Measurements from ENCODE around the gene RGL2.

Gene RGL2

GRCh38 chr6:33315793-33316602 is 17.3 kb upstream of the RGL2 start:
- no peak for TF ChIP-seq CTCF (IDR thresholded peaks at IDR 0.05; ENCODE audit: low read depth, low read length)
- DNase-seq (ENCODE audit: extremely low read depth, low read depth): no peak

- no peak for TF ChIP-seq CTCF (IDR thresholded peaks at IDR 0.05; ENCODE audit: low read depth, low read length)
- no peak for DNase-seq (ENCODE audit: extremely low read depth, low read depth)
Measured at GRCh38 chr6:33314943-33315792, 16.4 kb upstream of the RGL2 start.

GRCh38 chr6:33314515-33314942 is 15.8 kb upstream of the RGL2 start:
- TF ChIP-seq CTCF (IDR thresholded peaks at IDR 0.05; ENCODE audit: low read depth, low read length): no peak
- DNase-seq (ENCODE audit: extremely low read depth, low read depth): no peak

DNA sequence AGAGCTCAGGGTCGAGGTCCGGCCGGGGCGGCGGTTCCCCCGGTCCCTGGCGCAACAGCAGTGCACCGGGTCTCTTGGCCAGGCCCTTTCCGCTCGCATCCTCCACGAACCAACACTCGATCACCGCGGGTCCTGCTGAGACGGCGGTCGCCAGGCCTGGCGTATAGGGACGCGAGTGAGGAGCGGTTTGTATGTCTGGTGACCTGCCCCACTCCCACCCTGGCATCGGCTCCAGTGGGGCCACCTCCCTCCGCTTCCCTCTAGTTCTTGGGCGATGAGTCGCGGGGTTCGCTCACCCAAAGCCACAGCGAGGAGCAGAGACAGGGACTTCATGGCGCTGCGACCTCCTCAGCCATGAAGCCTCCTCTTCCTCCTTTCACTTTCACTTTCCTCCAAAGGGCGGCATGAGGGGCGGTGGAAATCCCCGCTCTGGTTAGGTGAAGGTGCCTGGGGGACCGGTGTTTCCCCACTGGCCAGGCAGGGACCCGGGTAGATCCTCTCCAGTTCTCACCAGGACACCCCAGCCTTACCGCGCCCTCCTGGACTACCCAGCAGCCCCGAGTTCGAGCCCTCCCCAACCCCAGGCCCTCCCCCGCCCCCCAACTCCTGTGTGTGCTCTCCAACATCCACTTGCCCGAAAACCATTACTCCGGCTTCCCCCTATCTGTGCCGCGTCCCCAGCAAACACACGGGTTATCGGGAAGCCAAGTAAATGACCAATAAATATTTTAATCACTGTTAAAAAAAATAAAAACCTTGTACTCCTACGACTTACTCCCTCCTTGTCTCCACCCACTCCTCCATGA is 15.2 kb upstream of the RGL2 start, which contains the start of gene TAPBP:
Gene TAPBP, minus strand, starts transcription at position 370 of the 806 bp plus-strand sequence. Its CDS starts 37 bp downstream, at position 333.
- DNase-seq (ENCODE audit: extremely low read depth, low read depth): no peak
- no peak for TF ChIP-seq CTCF (IDR thresholded peaks at IDR 0.05; ENCODE audit: low read depth, low read length)

DNA sequence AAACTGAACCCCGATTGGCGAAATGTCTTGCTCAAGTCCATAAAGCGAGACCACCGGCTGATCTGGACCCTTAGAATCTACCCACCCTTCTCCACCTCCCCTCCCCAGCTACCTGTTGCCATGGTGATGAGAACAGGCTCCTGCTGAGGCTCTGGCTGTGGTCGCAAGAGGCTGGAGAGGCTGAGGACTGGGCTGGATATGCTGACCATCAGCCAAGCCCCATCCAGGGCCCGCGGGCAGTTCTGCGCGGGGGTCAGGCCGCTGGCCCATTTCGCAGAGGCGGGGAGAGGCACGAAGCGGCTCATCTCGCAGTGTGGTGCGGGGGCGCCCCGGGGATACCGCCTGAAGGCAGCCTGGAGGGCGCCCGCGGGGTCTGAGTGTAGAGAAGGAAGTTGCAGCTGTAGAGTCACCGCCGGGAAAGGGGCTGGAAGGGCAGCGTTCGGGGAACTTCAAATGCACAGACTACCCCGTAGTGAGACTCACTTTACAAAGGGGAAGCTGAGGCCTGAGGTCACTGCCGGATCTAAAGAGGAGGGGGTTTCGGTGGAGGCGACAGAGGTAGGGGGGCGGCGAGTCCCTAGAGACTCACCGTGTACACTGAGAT is 14.5 kb upstream of the RGL2 start:
- DNase-seq (ENCODE audit: extremely low read depth, low read depth): no peak
- TF ChIP-seq CTCF (IDR thresholded peaks at IDR 0.05; ENCODE audit: low read depth, low read length): no peak

DNA sequence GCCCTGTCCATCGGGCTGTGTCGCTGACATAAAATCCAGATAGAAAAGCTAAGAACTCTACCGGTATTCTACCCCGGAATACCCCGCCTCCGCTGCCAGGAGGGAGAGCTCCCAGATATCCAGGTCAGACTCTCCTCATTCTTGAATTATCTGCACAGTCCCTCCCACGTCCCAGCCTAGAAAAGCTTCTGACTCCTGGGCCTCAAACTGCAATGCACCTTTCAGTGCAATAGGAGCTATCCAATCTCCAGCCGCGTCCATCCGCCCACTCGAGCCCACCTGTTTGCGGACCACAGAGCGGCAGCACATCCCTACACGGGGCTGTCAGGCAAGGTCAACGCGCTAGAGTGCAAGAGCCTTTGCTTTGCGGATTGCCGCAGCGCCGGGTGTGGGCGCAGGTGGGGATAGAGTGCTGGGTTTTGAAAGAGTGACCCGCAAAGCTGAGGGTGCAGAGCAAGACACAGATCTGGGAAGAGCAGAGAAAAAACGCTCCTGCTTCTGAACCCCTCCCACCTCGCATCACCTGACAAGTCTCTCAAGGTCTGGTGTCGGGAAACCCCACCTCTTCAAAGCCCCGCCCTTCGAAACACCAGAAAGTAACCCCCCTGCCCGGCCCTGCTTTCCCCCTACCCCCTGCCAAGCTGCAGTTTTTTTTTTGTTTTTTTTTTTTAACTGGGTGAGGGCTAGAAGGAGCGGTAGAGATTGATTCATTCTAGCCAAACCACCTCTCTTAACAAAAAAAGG is 13.8 kb upstream of the RGL2 start:
- TF ChIP-seq CTCF (IDR thresholded peaks at IDR 0.05; ENCODE audit: low read depth, low read length): no peak
- DNase-seq (ENCODE audit: extremely low read depth, low read depth): no peak

Data from AG09319 (cell line).